NCI-H2196 (cell line): ENCODE data around the gene TCF15.

ENCODE experiments used
- DNase-seq: peaks from one replicate; lab custom pipeline; 2025; ENCODE audit not compliant: unreplicated experiment; lab: John Stamatoyannopoulos, UW

Gene TCF15

GRCh38 chr20:556984-557383 lies 53.1 kb downstream of the TCF15 start:
- DNase-seq, result no peak

GRCh38 chr20:555976-556385 lies 54.1 kb downstream of the TCF15 start:
- DNase-seq, result peak; percentile 63
